BLaER1 treated with 17β-estradiol and CSF1 and Interleukin-3, amounts not matched to agents 10 nM and 100 nM (cell line): ENCODE measurements around the gene VPS13D.
A peak's percentile ranks its signal among the peaks of the same experiment; 100 is the strongest.
"Not testable (repeated sequence)": the region's sequence is repeated elsewhere in the genome, so short reads cannot be mapped to it uniquely, and the experiment has no call there.

ENCODE experiments used
- H3K27ac ChIP-seq, 11 experiments: shearing (Covaris generic); formaldehyde crosslinking; 2 replicates each; pipeline ENCODE4 v1.8.1; 2022
- H3K27me3 ChIP-seq, 11 experiments: shearing (Covaris generic); formaldehyde crosslinking; 2 replicates each; pipeline ENCODE4 v1.8.1; 2022
- H3K36me3 ChIP-seq, 11 experiments: shearing (Covaris generic); formaldehyde crosslinking; 2 replicates each; pipeline ENCODE4 v1.8.1; 2022
- H3K4me1 ChIP-seq, 10 experiments: shearing (Covaris generic); formaldehyde crosslinking; 2 replicates each; pipeline ENCODE4 v1.8.1; 2022
- H3K4me2 ChIP-seq, 11 experiments: shearing (Covaris generic); formaldehyde crosslinking; 2 replicates each; pipeline ENCODE4 v1.8.1; 2022
- H3K4me3 ChIP-seq, 10 experiments: shearing (Covaris generic); formaldehyde crosslinking; 2 replicates each; pipeline ENCODE4 v1.8.1; 2022
- H3K9ac ChIP-seq, 11 experiments: shearing (Covaris generic); formaldehyde crosslinking; 2 replicates each; pipeline ENCODE4 v1.8.1; 2022
- H3K9me3 ChIP-seq, 11 experiments: shearing (Covaris generic); formaldehyde crosslinking; replicated peaks in 1 of 11; 2 replicates each; pipeline ENCODE4 v1.8.1; 2022
- H4K20me1 ChIP-seq, 11 experiments: shearing (Covaris generic); formaldehyde crosslinking; 2 replicates each; pipeline ENCODE4 v1.8.1; 2022
- Cebpa-rat ChIP-seq, 11 experiments: shearing (Covaris generic); IDR thresholded peaks; 2 replicates each; pipeline ENCODE4 v1.8.1; 2022

Gene VPS13D

DNA sequence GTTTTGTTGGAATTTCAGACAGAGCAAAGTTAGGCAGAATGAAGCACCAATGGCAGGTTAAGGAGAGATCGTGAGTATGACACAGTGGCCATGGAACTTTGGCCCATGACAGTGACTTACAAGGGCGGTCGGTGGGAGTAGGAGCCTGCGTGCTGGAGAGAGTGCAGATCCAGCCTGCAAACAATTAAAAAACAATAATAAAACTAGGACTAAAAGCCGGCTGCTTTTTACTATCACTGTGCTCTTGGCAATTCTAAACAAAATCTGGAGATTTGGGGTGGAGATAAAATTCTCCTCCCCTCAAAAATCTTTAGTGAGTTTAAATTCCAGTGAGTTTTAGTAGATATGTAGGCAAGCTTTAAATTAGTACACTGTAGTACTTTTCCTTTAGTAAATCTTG lies 291.3 kb downstream of the VPS13D start:
- Histone ChIP-seq H3K27ac (no peak overlapping the region), H3K36me3 (no peaks in the 10 kb centered on the region), H3K9me3 (no peaks in the 10 kb centered on the region), H3K4me1 (peaks cover 0 to 9% (median 6%) of the 10 kb centered on the region in 10 experiments; a peak in 12 of 20 replicates), H3K4me2 (no peak overlapping the region), H3K27me3 (no peaks in the 10 kb centered on the region), H3K4me3 (no peak overlapping the region), H3K9ac (no peak overlapping the region), H4K20me1 (no peaks in the 10 kb centered on the region)
- no peak for TF ChIP-seq Cebpa-rat (IDR thresholded peaks at IDR 0.05)

DNA sequence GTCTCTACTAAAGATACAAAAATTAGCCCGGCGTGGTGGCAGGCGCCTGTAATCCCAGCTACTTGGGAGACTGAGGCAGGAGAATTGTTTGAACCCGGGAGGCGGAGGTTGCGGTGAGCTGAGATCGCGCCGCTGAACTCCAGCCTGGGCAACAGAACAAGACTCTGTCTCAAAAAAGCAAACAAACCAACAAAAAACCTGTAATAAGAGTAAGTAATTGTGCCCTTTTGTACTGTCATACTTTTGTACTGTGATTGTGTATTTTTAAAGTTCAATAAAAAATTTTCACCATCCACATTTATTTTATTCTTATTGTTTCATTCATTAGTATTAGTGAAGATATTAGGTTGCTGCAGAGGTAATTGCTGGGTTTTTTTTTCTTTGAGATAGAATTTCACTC lies 292.9 kb downstream of the VPS13D start:
- not testable (repeated sequence) for H3K27me3 ChIP-seq, H3K9me3 ChIP-seq, H3K4me3 ChIP-seq, H3K36me3 ChIP-seq, H4K20me1 ChIP-seq, H3K27ac ChIP-seq, H3K4me2 ChIP-seq, H3K9ac ChIP-seq, H3K4me1 ChIP-seq

DNA sequence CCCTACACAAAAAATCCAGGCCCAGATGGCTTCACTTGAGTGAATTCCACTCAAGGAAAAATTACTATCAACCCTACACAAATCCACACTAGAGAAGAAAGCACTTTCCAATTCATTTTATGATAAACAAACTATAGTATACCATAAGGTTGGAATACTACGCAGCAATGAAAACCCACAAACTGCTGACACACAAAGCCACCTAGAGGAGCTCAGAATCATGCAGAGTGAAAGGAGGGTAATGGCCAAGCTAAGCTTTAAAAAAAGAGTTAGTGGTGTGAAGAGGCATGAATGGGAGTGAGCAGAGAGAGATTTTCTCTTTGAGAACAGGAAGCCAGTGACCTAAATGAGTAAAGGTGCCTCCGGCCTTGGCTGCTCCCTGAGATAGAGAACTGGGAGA lies 294.4 kb downstream of the VPS13D start:
- H3K4me1 ChIP-seq, result peaks cover 0 to 22% (median 6%) of the 10 kb centered on the region in 10 experiments; a peak in 11 of 20 replicates

DNA sequence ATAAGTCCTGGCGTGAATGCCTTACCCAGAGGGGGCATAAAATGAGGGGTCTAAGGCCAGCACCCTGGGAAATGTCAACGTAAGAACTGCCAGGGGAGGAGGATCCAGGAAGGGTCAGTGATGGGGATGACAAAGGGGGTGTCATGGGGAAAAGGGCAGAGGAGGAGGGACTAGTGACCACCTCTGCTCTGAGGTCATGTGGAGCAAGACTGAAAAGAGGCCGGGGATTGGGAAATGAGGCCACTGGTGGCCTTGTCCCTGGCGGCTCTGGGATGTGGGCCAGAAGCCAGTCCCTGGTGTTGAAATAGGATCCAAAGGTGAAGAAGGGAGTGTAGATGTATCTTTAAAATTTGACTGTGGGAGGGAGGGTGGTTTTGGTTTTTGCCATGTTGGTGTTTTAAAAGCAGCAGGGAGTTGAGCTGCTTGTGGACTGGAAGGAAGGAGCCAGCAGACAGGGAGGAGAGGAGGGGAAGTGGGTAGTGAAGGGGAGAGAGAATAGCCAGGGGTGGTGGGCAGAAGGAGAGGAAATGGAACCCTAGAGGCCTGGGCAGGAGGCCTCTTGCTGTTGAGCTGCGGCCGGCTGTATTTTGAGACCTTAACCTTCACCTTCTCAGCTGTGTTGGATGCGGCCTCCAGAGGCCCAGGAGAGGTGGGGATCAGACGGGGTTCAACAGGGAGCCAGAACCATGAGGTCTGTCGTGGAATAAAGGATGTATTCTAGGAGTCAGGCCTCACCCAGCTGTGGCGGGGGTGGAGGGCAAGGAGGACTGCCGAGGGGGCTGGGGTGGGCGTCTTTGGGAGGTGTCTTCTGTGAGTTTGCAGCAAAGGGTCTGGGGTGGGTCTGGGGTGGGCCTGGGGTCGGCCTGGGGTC lies 295.7 kb downstream of the VPS13D start:
- no peak for TF ChIP-seq Cebpa-rat (IDR thresholded peaks at IDR 0.05)

More for the DNA sequence above, 294.4 kb downstream of the VPS13D start:
- H4K20me1 ChIP-seq, result no peaks in the 10 kb centered on the region
- no peak overlapping the region for H3K4me2 ChIP-seq
- H3K9me3 ChIP-seq, result no peaks in the 10 kb centered on the region
- H3K27me3 ChIP-seq, result no peaks in the 10 kb centered on the region
- H3K27ac ChIP-seq, result no peak overlapping the region
- no peak overlapping the region for H3K4me3 ChIP-seq
- no peak overlapping the region for H3K9ac ChIP-seq
- no peak for TF ChIP-seq Cebpa-rat (IDR thresholded peaks at IDR 0.05)
- H3K36me3 ChIP-seq, result no peaks in the 10 kb centered on the region

DNA sequence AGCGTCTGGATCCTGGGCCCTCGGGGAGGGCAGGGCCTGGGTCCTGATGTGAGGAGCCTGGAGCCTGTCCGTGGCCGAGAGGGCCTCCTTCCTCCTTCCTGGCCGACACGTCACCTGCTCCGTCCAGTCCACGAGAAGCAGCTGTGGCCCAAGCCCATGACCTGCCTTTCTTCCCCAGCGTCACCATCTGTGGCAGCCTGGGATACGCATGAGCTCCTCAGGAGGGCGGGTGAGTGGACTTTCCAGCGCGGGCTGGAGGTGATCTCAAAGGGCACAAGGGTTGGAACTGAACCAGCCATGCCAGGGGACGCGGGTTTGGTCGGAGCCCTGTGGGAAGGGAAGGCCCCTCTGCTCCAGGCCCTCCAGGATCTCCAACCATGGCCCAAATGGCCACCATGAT lies 297.7 kb downstream of the VPS13D start:
- no peaks in the 10 kb centered on the region for H4K20me1 ChIP-seq
- H3K9ac ChIP-seq, result no peak overlapping the region
- no peak overlapping the region for H3K4me2 ChIP-seq
- no peak overlapping the region for H3K27ac ChIP-seq
- H3K9me3 ChIP-seq, result no peaks in the 10 kb centered on the region
- no peaks in the 10 kb centered on the region for H3K27me3 ChIP-seq
- no peak overlapping the region for H3K4me3 ChIP-seq
- no peak for TF ChIP-seq Cebpa-rat (IDR thresholded peaks at IDR 0.05)
- H3K36me3 ChIP-seq, result no peaks in the 10 kb centered on the region
- peaks cover 0 to 28% (median 6%) of the 10 kb centered on the region in 10 experiments; a peak in 11 of 20 replicates for H3K4me1 ChIP-seq

More for the DNA sequence above, 295.7 kb downstream of the VPS13D start:
- H3K27me3 ChIP-seq, result no peaks in the 10 kb centered on the region
- no peaks in the 10 kb centered on the region for H3K36me3 ChIP-seq
- peaks cover 0 to 28% (median 6%) of the 10 kb centered on the region in 10 experiments; a peak in 11 of 20 replicates for H3K4me1 ChIP-seq
- no peak overlapping the region for H3K9ac ChIP-seq
- no peaks in the 10 kb centered on the region for H3K9me3 ChIP-seq
- peak overlapping the region in 4 of 11 experiments; percentile 0 to 26 (median 18); a peak in 3 of 22 replicates for H3K4me2 ChIP-seq
- no peak overlapping the region for H3K27ac ChIP-seq
- H4K20me1 ChIP-seq, result no peaks in the 10 kb centered on the region
- H3K4me3 ChIP-seq, result no peak overlapping the region

DNA sequence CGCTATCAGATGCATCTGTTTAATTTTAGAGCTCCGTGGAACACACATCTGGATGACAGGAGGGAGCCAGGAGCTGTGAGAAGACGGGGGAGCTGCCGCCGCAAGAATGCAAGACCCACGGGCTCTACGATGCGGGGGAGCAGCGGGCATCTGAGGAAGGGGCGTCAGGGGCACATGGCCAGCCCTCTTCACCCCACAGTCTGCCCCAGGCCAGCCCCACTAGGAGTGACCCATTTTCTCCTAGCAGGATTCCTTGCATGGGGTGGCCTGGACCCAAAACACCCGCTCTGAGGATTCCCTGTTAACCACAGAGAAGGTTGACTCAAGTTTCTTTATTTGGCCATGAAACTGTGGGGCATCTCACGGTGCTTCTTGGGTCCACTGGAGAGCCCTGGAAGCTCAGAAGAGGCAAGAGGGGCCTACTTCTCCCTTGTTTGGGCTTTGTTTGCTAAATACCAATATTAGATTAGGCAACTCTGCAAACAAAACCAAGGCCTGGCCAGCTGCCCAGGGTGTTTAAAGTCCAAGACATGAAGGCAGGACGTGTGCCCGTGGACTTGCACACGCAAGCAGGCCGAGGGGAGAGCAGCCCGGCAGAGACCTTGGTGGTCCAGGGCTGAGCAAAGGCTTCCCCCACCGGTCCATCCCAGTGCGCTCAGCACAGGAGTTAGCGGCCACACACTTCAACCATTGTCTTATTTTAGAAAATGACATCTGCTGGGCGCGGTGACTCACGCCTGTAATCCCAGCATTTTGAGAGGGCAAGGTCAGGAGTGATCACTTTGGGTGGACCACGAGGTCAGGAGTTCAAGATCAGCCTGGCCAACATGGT lies 298.4 kb downstream of the VPS13D start:
- Histone ChIP-seq H3K27me3 (no peaks in the 10 kb centered on the region), H3K9me3 (no peaks in the 10 kb centered on the region), H3K4me1 (peaks cover 0 to 28% (median 6%) of the 10 kb centered on the region in 10 experiments; a peak in 11 of 20 replicates), H4K20me1 (no peaks in the 10 kb centered on the region), H3K4me2 (peak overlapping the region in 3 of 11 experiments; percentile 9 to 30 (median 26); a peak in 4 of 22 replicates), H3K4me3 (no peak overlapping the region), H3K9ac (no peak overlapping the region), H3K27ac (no peak overlapping the region), H3K36me3 (no peaks in the 10 kb centered on the region)
- TF ChIP-seq Cebpa-rat (IDR thresholded peaks at IDR 0.05), result no peak

DNA sequence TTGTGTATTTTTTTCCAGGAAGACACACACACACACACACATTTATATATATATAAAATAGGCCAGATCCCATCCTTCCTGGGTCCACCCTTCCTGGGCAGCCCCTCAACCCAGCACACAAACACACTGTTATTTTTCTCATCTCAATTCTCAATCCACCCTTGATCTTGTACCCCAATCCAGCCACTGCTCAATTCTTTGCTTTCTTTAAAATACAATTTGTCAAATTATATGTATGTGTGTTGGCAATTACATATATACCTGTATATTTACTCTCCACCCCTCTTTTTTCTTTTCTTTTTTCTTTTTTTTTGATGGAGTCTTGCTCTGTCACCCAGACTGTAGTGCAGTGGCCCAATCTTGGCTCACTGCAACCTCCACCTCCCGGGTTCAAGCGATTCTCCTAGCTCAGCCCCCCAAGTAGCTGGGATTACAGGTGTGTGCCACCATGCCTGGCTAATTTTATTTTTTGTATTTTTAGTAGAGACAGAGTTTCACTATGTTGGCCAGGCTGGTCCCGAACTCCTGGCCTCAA lies 299.9 kb downstream of the VPS13D start:
- no peak overlapping the region for H3K4me3 ChIP-seq
- TF ChIP-seq Cebpa-rat (IDR thresholded peaks at IDR 0.05), result no peak
- H3K9ac ChIP-seq, result no peak overlapping the region
- no peaks in the 10 kb centered on the region for H3K36me3 ChIP-seq
- no peaks in the 10 kb centered on the region for H4K20me1 ChIP-seq
- peaks cover 0 to 28% (median 6%) of the 10 kb centered on the region in 10 experiments; a peak in 11 of 20 replicates for H3K4me1 ChIP-seq
- H3K27ac ChIP-seq, result no peak overlapping the region
- 0 out of 22 replicates have a peak, but pooled peaks cover 0 to 1% (median 0%) of the 10 kb centered on the region in 11 experiments for H3K9me3 ChIP-seq
- peak overlapping the region in 3 of 11 experiments; percentile 35 to 46 (median 36); a peak in 4 of 22 replicates for H3K4me2 ChIP-seq
- no peaks in the 10 kb centered on the region for H3K27me3 ChIP-seq

DNA sequence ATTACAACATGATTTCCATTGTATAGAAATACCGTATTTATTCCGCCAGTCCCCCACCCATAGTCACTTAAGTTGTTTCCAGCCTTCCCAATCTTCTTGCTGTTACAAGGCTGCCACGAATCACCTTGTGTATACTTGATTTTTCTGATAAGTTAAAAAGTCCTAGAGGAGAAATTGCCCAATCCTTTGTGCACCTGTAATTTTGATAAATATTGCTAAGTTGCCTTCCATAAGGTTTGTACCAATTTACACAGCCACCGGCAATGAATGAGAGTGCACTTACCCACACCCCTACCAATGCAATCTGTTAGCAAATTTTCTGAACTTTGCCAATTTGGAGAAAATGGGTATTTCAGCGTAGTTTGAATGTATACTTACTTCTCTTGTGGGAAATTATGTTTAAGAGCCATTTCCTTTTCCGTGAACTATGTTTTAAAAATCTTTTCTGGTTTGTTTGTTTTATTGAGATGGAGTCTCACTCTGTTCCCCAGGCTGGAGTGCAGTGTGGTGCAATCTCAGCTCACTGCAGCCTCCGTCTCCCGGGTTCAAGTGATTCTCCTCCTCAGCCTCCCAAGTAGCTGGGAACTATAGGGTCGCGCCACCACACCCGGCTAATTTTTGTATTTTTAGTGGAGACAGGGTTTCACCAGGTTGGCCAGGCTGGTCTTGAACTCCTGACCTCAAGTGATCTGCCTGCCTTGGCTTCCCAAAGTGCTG lies 300.8 kb downstream of the VPS13D start:
- no peaks in the 10 kb centered on the region for H4K20me1 ChIP-seq
- H3K27ac ChIP-seq, result no peak overlapping the region
- H3K9ac ChIP-seq, result no peak overlapping the region
- H3K9me3 ChIP-seq, result peaks cover under 1 to 10% (median 6%) of the 10 kb centered on the region in 11 experiments; a peak in 19 of 22 replicates
- H3K4me1 ChIP-seq, result peaks cover 0 to 22% (median 1%) of the 10 kb centered on the region in 10 experiments; a peak in 11 of 20 replicates
- no peak overlapping the region for H3K4me2 ChIP-seq
- 0 out of 22 replicates have a peak, but pooled peaks cover 0 to 3% (median 0%) of the 10 kb centered on the region in 11 experiments for H3K36me3 ChIP-seq
- no peak for TF ChIP-seq Cebpa-rat (IDR thresholded peaks at IDR 0.05)
- no peak overlapping the region for H3K4me3 ChIP-seq
- no peaks in the 10 kb centered on the region for H3K27me3 ChIP-seq
